Measurements from ENCODE around the gene XPA.

DNA sequence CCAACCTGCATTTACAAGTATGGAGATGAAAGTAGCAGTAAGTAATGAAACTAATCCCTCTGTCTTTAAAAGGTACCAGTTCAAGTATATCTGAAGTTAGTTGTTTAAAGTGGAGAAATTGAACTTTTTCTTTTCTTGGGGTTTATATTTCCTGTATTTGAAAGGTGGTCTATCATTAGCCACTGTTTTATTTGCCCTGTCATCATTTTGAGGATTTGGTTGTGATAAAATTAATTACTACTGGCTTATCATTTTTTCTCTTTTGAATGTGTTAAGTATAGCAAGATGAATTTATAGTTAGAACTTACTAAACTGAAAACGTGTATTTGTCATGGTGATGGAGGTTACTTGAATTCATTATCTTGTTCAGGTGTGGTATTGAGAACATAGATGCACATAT, 38.4 kb downstream of the XPA start:
- TF ChIP-seq, protein P1, sequence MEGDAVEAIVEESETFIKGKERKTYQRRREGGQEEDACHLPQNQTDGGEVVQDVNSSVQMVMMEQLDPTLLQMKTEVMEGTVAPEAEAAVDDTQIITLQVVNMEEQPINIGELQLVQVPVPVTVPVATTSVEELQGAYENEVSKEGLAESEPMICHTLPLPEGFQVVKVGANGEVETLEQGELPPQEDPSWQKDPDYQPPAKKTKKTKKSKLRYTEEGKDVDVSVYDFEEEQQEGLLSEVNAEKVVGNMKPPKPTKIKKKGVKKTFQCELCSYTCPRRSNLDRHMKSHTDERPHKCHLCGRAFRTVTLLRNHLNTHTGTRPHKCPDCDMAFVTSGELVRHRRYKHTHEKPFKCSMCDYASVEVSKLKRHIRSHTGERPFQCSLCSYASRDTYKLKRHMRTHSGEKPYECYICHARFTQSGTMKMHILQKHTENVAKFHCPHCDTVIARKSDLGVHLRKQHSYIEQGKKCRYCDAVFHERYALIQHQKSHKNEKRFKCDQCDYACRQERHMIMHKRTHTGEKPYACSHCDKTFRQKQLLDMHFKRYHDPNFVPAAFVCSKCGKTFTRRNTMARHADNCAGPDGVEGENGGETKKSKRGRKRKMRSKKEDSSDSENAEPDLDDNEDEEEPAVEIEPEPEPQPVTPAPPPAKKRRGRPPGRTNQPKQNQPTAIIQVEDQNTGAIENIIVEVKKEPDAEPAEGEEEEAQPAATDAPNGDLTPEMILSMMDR (IDR thresholded peaks at IDR 0.05 in 2 of 3, conservative IDR thresholded peaks at IDR 0.05 in 1 of 3; ENCODE audit: control insufficient read depth in 2 of 3, extremely low read depth in 1 of 3, insufficient read depth in 1 of 3, low read depth in 3 of 3, low read length in 3 of 3), result no peak
- TF ChIP-seq RBBP5 (conservative IDR thresholded peaks at IDR 0.05), result no peak

All from GM12878 (cell line).